DND-41 (cell line): ENCODE data around the gene ARHGAP20.

ENCODE experiments used
- ATAC-seq: fragments of 200-7000 bp; cut with Tn5 transposase; 3 replicates; pipeline ENCODE4 v1.9.1; 2021; ENCODE audit warnings: low read depth; ENCODE audit not compliant: insufficient read depth
- DNase-seq: peaks from one replicate; pipeline ENCODE4 v3.0.0-alpha.2; 2020
- H2AFZ ChIP-seq: 2 replicates; pipeline ENCODE4 v1.6.0; 2012; ENCODE audit warnings: low read depth, low read length
- H3K27ac ChIP-seq: 2 replicates; pipeline ENCODE4 v1.5.1; 2012; ENCODE audit warnings: low read length, inconsistent platforms
- H3K27me3 ChIP-seq: fragments of 200-600 bp; sonication (generic); 2 replicates; pipeline ENCODE4 v1.6.0; 2012; ENCODE audit warnings: low read length, mild to moderate bottlenecking, inconsistent platforms; ENCODE audit not compliant: insufficient read depth, poor library complexity
- H3K36me3 ChIP-seq: 2 replicates; pipeline ENCODE4 v1.5.1; 2012; ENCODE audit warnings: low read length, inconsistent platforms; ENCODE audit not compliant: insufficient read depth
- H3K4me1 ChIP-seq: 2 replicates; pipeline ENCODE4 v1.5.1; 2012; ENCODE audit warnings: mild to moderate bottlenecking, low read length; ENCODE audit not compliant: insufficient read depth
- H3K4me2 ChIP-seq: 2 replicates; pipeline ENCODE4 v1.6.0; 2012; ENCODE audit warnings: mild to moderate bottlenecking, moderate library complexity, low read length, inconsistent platforms; ENCODE audit not compliant: insufficient read depth
- H3K4me3 ChIP-seq, 2 experiments: fragments of 200-600 bp in 1 of 2; shearing (Covaris generic) in 1 of 2; 2 replicates each; pipeline ENCODE4 v1.5.1; 2012 to 2016; ENCODE audit warnings: inconsistent platforms in 2 of 2, low read length in 2 of 2, mild to moderate bottlenecking in 2 of 2, low read depth in 1 of 2, moderate library complexity in 1 of 2
- H3K79me2 ChIP-seq: 2 replicates; pipeline ENCODE4 v1.6.0; 2012; ENCODE audit warnings: low read length, inconsistent platforms; ENCODE audit not compliant: insufficient read depth
- H3K9ac ChIP-seq: 2 replicates; pipeline ENCODE4 v1.6.0; 2012; ENCODE audit warnings: low read depth, mild to moderate bottlenecking, inconsistent platforms, low read length, moderate library complexity
- H3K9me3 ChIP-seq: 2 replicates; pipeline ENCODE4 v1.5.1; 2012; ENCODE audit warnings: low read length, moderate library complexity, mild to moderate bottlenecking, inconsistent platforms; ENCODE audit not compliant: insufficient read depth, severe bottlenecking
- H4K20me1 ChIP-seq: 2 replicates; pipeline ENCODE4 v1.6.0; 2012; ENCODE audit warnings: low read length; ENCODE audit not compliant: insufficient read depth
- EZH2 ChIP-seq: IDR thresholded peaks from 3 replicates; pipeline ENCODE4 v1.6.1; 2012; ENCODE audit warnings: borderline replicate concordance, low read depth, mild to moderate bottlenecking, moderate library complexity, low read length, inconsistent platforms; ENCODE audit not compliant: severe bottlenecking
- TF ChIP-seq, protein P1 (sequence below): IDR thresholded peaks from 2 replicates; pipeline ENCODE4 v1.5.1; 2012; ENCODE audit warnings: borderline replicate concordance, low read length, moderate library complexity, mild to moderate bottlenecking; ENCODE audit not compliant: poor library complexity, severe bottlenecking; ENCODE audit errors: extremely low read depth

The ARHGAP20 gene

DNA sequence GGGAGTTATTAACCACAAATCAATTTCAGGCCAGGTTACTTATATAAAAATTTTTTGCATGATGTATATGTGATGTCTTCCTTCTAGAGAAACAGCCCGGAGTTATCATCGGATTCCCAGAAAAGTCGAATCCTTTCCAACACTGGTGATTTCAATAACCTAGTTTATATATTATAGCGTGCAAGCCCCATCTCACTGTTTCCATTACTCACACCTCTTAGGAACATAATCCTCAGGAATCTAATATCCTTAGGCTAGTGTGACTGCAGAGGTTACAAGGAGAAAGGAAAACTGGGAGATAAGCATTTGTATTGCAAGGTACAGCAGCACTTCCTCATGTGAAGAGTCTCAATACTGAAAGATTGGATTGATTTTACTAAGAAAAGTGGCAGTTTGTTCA lies 20.3 kb downstream of the ARHGAP20 start:
- Histone ChIP-seq H3K4me3 (no peak overlapping the region), H3K4me2 (no peak overlapping the region), H2AFZ (no peak overlapping the region), H3K79me2 (no peaks in the 10 kb centered on the region), H3K9me3 (no peaks in the 10 kb centered on the region), H3K27ac (no peak overlapping the region), H3K9ac (no peak overlapping the region), H4K20me1 (no peaks in the 10 kb centered on the region), H3K36me3 (no peaks in the 10 kb centered on the region), H3K4me1 (no peaks in the 10 kb centered on the region), H3K27me3 (no peaks in the 10 kb centered on the region)
- no peak for TF ChIP-seq EZH2
- TF ChIP-seq, protein P1, sequence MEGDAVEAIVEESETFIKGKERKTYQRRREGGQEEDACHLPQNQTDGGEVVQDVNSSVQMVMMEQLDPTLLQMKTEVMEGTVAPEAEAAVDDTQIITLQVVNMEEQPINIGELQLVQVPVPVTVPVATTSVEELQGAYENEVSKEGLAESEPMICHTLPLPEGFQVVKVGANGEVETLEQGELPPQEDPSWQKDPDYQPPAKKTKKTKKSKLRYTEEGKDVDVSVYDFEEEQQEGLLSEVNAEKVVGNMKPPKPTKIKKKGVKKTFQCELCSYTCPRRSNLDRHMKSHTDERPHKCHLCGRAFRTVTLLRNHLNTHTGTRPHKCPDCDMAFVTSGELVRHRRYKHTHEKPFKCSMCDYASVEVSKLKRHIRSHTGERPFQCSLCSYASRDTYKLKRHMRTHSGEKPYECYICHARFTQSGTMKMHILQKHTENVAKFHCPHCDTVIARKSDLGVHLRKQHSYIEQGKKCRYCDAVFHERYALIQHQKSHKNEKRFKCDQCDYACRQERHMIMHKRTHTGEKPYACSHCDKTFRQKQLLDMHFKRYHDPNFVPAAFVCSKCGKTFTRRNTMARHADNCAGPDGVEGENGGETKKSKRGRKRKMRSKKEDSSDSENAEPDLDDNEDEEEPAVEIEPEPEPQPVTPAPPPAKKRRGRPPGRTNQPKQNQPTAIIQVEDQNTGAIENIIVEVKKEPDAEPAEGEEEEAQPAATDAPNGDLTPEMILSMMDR, result no peak
- DNase-seq (no peak), ATAC-seq (no peak)

DNA sequence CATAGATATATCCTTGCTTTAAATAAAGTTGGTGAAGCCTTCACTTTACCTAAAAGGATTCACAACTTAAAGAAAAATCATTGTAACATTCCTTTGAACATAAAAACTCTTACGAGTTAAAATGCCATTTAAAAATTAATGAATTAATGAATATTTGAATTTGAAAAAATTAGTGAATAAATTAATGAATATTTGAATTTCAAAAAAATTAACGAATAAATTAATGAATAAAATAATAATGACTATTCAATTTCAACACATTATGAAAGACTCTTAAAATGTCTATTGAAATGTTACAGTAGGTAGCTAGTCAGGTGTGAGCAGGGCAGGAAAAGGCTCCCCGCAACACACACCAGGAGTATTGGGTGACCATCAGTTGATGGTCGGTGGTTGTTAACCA lies 22.9 kb downstream of the ARHGAP20 start:
- H3K36me3 ChIP-seq, result no peaks in the 10 kb centered on the region
- H3K9ac ChIP-seq, result no peak overlapping the region
- H3K27ac ChIP-seq, result no peak overlapping the region
- H3K27me3 ChIP-seq, result no peaks in the 10 kb centered on the region
- no peaks in the 10 kb centered on the region for H3K79me2 ChIP-seq
- TF ChIP-seq, protein P1, result no peak
- no peak for TF ChIP-seq EZH2
- H2AFZ ChIP-seq, result no peak overlapping the region
- H3K4me2 ChIP-seq, result no peak overlapping the region
- no peaks in the 10 kb centered on the region for H3K4me1 ChIP-seq
- ATAC-seq (no peak), DNase-seq (no peak)
- H4K20me1 ChIP-seq, result no peaks in the 10 kb centered on the region
- no peaks in the 10 kb centered on the region for H3K9me3 ChIP-seq
- H3K4me3 ChIP-seq, result no peak overlapping the region

DNA sequence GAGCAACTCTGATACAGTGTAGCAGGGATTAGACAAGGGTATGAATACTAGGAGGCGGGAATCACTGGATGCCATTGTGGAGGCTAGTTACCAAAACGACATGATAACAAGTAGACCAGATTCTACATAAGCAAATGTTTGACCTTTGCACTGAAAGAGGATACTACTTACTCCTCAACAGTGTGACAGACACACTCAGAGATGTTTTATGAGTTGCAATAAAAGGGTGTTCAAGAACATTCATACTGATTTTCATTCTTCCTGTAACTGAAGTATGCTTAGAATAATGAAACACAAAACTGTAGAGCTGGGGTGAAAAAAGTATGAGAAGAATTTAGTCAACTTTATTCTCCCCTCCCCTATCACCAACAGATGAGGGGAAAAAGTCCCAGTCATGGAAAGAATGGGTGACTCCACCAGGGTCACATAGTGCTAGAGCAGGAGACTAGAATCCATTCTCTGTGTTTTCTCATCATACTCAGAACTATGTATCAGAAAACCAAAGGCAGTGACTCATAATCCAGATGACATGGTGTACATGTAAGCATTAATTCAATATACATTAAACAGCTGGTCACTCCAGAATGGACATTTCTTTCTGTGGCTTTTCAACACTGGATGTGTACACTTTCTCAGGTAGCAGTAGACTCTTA lies 32.8 kb downstream of the ARHGAP20 start:
- ATAC-seq, result no peak
- no peaks in the 10 kb centered on the region for H3K36me3 ChIP-seq

More for the DNA sequence above, 32.8 kb downstream of the ARHGAP20 start:
- Histone ChIP-seq H3K4me3 (no peak overlapping the region), H3K9ac (no peak overlapping the region), H2AFZ (no peak overlapping the region), H3K79me2 (no peaks in the 10 kb centered on the region), H3K4me1 (no peaks in the 10 kb centered on the region), H3K4me2 (no peak overlapping the region), H3K9me3 (no peaks in the 10 kb centered on the region), H3K27ac (no peak overlapping the region), H4K20me1 (no peaks in the 10 kb centered on the region), H3K27me3 (no peaks in the 10 kb centered on the region)
- TF ChIP-seq, protein P1, result no peak
- TF ChIP-seq EZH2, result no peak
- DNase-seq, result no peak
